CD14-positive monocyte (primary cell): ENCODE data around the gene GDPD2. TPM values are rescaled to one million over a fixed set of nuclear protein-coding genes. Genes with fewer than 3 reads are reported as not detected.

Experiments
- DNase-seq, 3 donors: peaks; one replicate each; pipeline ENCODE4 v3.0.0-alpha.2; 2011 to 2022
- H2AFZ ChIP-seq: 2 replicates; pipeline ENCODE4 v1.6.0; 2012; ENCODE audit warnings: mild to moderate bottlenecking, low read depth, low read length, inconsistent platforms; ENCODE audit not compliant: insufficient read depth, poor library complexity, severe bottlenecking
- H3K27ac ChIP-seq, 2 donors: 1 replicate in 1 of 2; 2 replicates in 1 of 2; pipeline ENCODE4 v1.5.1; 2012 to 2013; ENCODE audit warnings: low read length in 2 of 2, control low read depth in 1 of 2, inconsistent platforms in 1 of 2, low read depth in 1 of 2, mild to moderate bottlenecking in 1 of 2
- H3K27me3 ChIP-seq, 2 donors: one replicate each; pipeline versions ENCODE4 v1.6.0 to v1.6.1; 2011 to 2013; ENCODE audit warnings: low read length in 2 of 2; ENCODE audit not compliant: control insufficient read depth in 2 of 2, insufficient read depth in 2 of 2
- H3K36me3 ChIP-seq, 2 donors: replicated peaks in 1 of 2; 1 replicate in 1 of 2; 2 replicates in 1 of 2; pipeline versions ENCODE4 v1.5.1 to v1.6.1; 2012 to 2013; ENCODE audit warnings: low read length in 2 of 2, control low read depth in 1 of 2, inconsistent platforms in 1 of 2, mild to moderate bottlenecking in 1 of 2; ENCODE audit not compliant: insufficient read depth in 2 of 2, control insufficient read depth in 1 of 2
- H3K4me1 ChIP-seq, 2 donors: 1 replicate in 1 of 2; 2 replicates in 1 of 2; pipeline versions ENCODE4 v1.5.1 to v1.6.1; 2012 to 2013; ENCODE audit warnings: low read length in 2 of 2, control low read depth in 1 of 2, inconsistent platforms in 1 of 2, mild to moderate bottlenecking in 1 of 2, moderate library complexity in 1 of 2; ENCODE audit not compliant: insufficient read depth in 2 of 2, control insufficient read depth in 1 of 2
- H3K4me2 ChIP-seq: replicated peaks from 2 replicates; pipeline ENCODE3; 2012; ENCODE audit warnings: low read length, moderate library complexity, mild to moderate bottlenecking; ENCODE audit not compliant: poor library complexity, severe bottlenecking; ENCODE audit errors: extremely low read depth
- H3K4me3 ChIP-seq, 3 experiments: fragments of 200-600 bp in 1 of 3; sonication (generic) in 1 of 3; replicated peaks in 1 of 3; 1 replicate in 2 of 3; 2 replicates in 1 of 3; pipeline ENCODE4 v1.5.1; 2011 to 2013; ENCODE audit warnings: low read length in 3 of 3, mild to moderate bottlenecking in 3 of 3, control low read depth in 2 of 3, low read depth in 2 of 3, inconsistent platforms in 1 of 3, moderate library complexity in 1 of 3
- H3K79me2 ChIP-seq: 2 replicates; pipeline ENCODE4 v1.6.0; 2012; ENCODE audit warnings: mild to moderate bottlenecking, control low read depth, inconsistent platforms, low read length, moderate library complexity; ENCODE audit not compliant: insufficient read depth
- H3K9ac ChIP-seq: 2 replicates; pipeline ENCODE4 v1.6.0; 2017; ENCODE audit warnings: low read length, mild to moderate bottlenecking; ENCODE audit not compliant: insufficient read depth, poor library complexity, severe bottlenecking
- H3K9me3 ChIP-seq, 2 donors: replicated peaks in 1 of 2; 1 replicate in 1 of 2; 2 replicates in 1 of 2; pipeline versions ENCODE4 v1.5.1 to v1.6.1; 2012 to 2013; ENCODE audit warnings: low read length in 2 of 2, control low read depth in 1 of 2; ENCODE audit not compliant: control insufficient read depth in 1 of 2, insufficient read depth in 1 of 2
- H4K20me1 ChIP-seq: 2 replicates; pipeline ENCODE4 v1.6.0; 2012; ENCODE audit warnings: mild to moderate bottlenecking, low read length, control low read depth, moderate library complexity; ENCODE audit not compliant: insufficient read depth
- H3K27ac Mint-ChIP-seq, 7 donors: one replicate each; pipeline ENCODE4 v1.8.0; 2020; ENCODE audit warnings: mild to moderate bottlenecking in 7 of 7, mixed read lengths in 7 of 7, moderate library complexity in 6 of 7, inconsistent platforms in 2 of 7
- H3K27me3 Mint-ChIP-seq, 3 donors: one replicate each; pipeline ENCODE4 v1.8.0; 2021 to 2022; ENCODE audit warnings: low read depth in 3 of 3, mild to moderate bottlenecking in 3 of 3, mixed read lengths in 3 of 3, moderate library complexity in 3 of 3, inconsistent platforms in 1 of 3
- H3K36me3 Mint-ChIP-seq, 2 donors: one replicate each; pipeline ENCODE4 v1.8.0; 2020; ENCODE audit warnings: mixed read lengths in 2 of 2, inconsistent platforms in 1 of 2, mild to moderate bottlenecking in 1 of 2
- H3K4me1 Mint-ChIP-seq: one replicate; pipeline ENCODE4 v1.8.0; 2020; ENCODE audit warnings: mild to moderate bottlenecking, mixed read lengths
- H3K4me3 Mint-ChIP-seq, 2 donors: one replicate each; pipeline ENCODE4 v1.8.0; 2020; ENCODE audit warnings: mild to moderate bottlenecking in 2 of 2, mixed read lengths in 2 of 2, moderate library complexity in 1 of 2
- H3K9me3 Mint-ChIP-seq, 7 donors: one replicate each; pipeline ENCODE4 v1.8.0; 2020 to 2022; ENCODE audit warnings: mixed read lengths in 7 of 7, mild to moderate bottlenecking in 6 of 7, moderate library complexity in 6 of 7, inconsistent platforms in 2 of 7
- CTCF ChIP-seq: fragments of 200-600 bp; IDR thresholded peaks from one replicate; pipeline ENCODE4 v1.8.0; 2022; ENCODE audit warnings: antibody characterized with exemption, mild to moderate bottlenecking
- WGBS: methylation state at CpG from one replicate; pipeline ENCODE4 v1.1.5; 2013; ENCODE audit warnings: missing lambda C conversion rate; ENCODE audit not compliant: insufficient coverage; 5-methylcytosine and 5-hydroxymethylcytosine counted together
- intact Hi-C, 2 donors: fragments of 100-400 bp; cut with micrococcal nuclease; formaldehyde crosslinking; loops; one replicate each; pipeline versions ENCODE4 v1.15.0 to v1.15.1; 2023
- polyA plus RNA-seq, 3 donors: library from polyadenylated mRNA; depleted of rRNA in 1 of 3; unstranded in 2 of 3; stranded (reverse) in 1 of 3; fragments of 300-500 nt in 2 of 3; fragments of >200 nt in 1 of 3; fragmentation: Illumina TruSeq in 2 of 3; gene quantifications; 1 replicate in 2 of 3; 2 replicates in 1 of 3; pipeline ENCODE4 v1.2.3, GENCODE V29; 2012 to 2021

The GDPD2 gene
- polyA plus RNA-seq, 3 donors = not detected

- H3K4me2 ChIP-seq = peak overlapping the region; percentile 79
- no peaks in the 10 kb centered on the region for H4K20me1 ChIP-seq
- Mint-ChIP-seq H3K4me3 (peak overlapping the region; percentile 91 to 92), H3K4me1 (peaks cover 30% of the 10 kb centered on the region), H3K27me3 (peaks cover 7 to 27% (median 17%) of the 10 kb centered on the region in 3 donors), H3K36me3 (no peaks in the 10 kb centered on the region), H3K9me3 (peaks cover 0 to 4% (median 0%) of the 10 kb centered on the region in 7 donors), H3K27ac (peak overlapping the region in 1 of 7 donors; percentile 52)
- peaks cover 21 to 38% of the 10 kb centered on the region in 2 donors for H3K4me1 ChIP-seq
- no peaks in the 10 kb centered on the region for H3K36me3 ChIP-seq
- TF ChIP-seq CTCF = no peak
- H3K27ac ChIP-seq = no peak overlapping the region
- DNase-seq = peak in 1 of 3 donors; percentile 2
- intact Hi-C loops = loop anchor here in 1 of 2 donors (10.0 kb wide), 1 partner anchor 280 kb away; no protein-coding TSS in a partner anchor
- H3K9ac ChIP-seq = no peak overlapping the region
- H3K27me3 ChIP-seq = peaks cover 0 to 5% of the 10 kb centered on the region in 2 donors
- no peaks in the 10 kb centered on the region for H3K9me3 ChIP-seq
- 18% methylated on average over 7 of the region's 17 CpGs for WGBS
- peak overlapping the region; percentile 59 to 81 (median 78) for H3K4me3 ChIP-seq
- H3K79me2 ChIP-seq = no peaks in the 10 kb centered on the region
- peak overlapping the region; percentile 90 for H2AFZ ChIP-seq
These were observed 11.9 kb downstream of the GDPD2 start for GRCh38 chrX:70434914-70435586.

DNA sequence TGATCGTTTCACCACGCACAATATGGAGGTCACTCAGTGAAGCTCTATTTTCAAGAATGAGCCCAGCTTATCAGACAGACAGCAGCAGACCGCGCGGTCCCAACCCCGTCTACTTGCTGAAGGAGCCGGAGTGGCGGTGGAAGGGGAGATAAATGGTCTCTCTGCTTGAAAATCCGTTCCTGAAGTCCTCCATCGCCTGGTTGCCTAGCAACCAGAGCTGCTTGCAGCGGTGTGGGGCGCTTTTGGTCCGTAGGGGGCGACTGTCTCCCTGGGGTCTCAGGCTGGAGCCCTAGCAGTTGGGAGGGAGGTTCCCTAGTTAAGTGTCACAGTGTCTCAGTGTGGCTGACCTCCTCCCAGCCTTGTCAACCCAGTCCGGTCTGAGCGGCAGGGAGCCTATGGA, 13.2 kb downstream of the GDPD2 start:
- H3K27me3 Mint-ChIP-seq = peaks cover 15 to 37% (median 25%) of the 10 kb centered on the region in 3 donors
- H4K20me1 ChIP-seq = no peaks in the 10 kb centered on the region
- H3K4me1 Mint-ChIP-seq = peaks cover 30% of the 10 kb centered on the region
- intact Hi-C loops = loop anchor here in 1 of 2 donors (10.0 kb wide), 1 partner anchor 282 kb away; no protein-coding TSS in a partner anchor
- H2AFZ ChIP-seq = no peak overlapping the region
- peaks cover 21 to 38% of the 10 kb centered on the region in 2 donors for H3K4me1 ChIP-seq
- no peak for TF ChIP-seq CTCF
- WGBS = 27% methylated on average over 3 of the region's 16 CpGs
- H3K4me2 ChIP-seq = no peak overlapping the region
- no peaks in the 10 kb centered on the region for H3K36me3 Mint-ChIP-seq
- H3K27ac ChIP-seq = no peak overlapping the region
- DNase-seq = no peak
- peaks cover 0 to 10% of the 10 kb centered on the region in 2 donors for H3K27me3 ChIP-seq
- H3K9me3 ChIP-seq = no peaks in the 10 kb centered on the region
- H3K4me3 Mint-ChIP-seq = no peak overlapping the region
- no peaks in the 10 kb centered on the region for H3K79me2 ChIP-seq
- no peaks in the 10 kb centered on the region for H3K36me3 ChIP-seq
- no peak overlapping the region for H3K4me3 ChIP-seq
- no peak overlapping the region for H3K27ac Mint-ChIP-seq
- no peak overlapping the region for H3K9ac ChIP-seq
- peaks cover 0 to 6% (median 0%) of the 10 kb centered on the region in 7 donors for H3K9me3 Mint-ChIP-seq
